Mucosa of descending colon (tissue), 3 donors: ENCODE measurements around the gene CASTOR2. TPM values are rescaled to one million over a fixed set of nuclear protein-coding genes. Genes with fewer than 3 reads are reported as not detected.
"Not testable (repeated sequence)": the region's sequence is repeated elsewhere in the genome, so short reads cannot be mapped to it uniquely, and the experiment has no call there.

Experiments
- ATAC-seq: fragments of 200-7000 bp; cut with Tn5 transposase; one replicate; pipeline ENCODE4 v1.9.1; 2020; ENCODE audit warnings: mild to moderate bottlenecking, moderate library complexity
- DNase-seq, 3 donors: peaks; one replicate each; pipeline ENCODE4 v3.0.0-alpha.2; 2020
- H3K36me3 ChIP-seq: fragments of 200-600 bp; one replicate; pipeline ENCODE4 v1.8.0; 2021; ENCODE audit warnings: low read depth, mild to moderate bottlenecking
- H3K4me1 ChIP-seq: fragments of 200-600 bp; one replicate; pipeline ENCODE4 v1.8.0; 2021; ENCODE audit warnings: low read depth, mild to moderate bottlenecking
- H3K4me3 ChIP-seq: fragments of 200-600 bp; one replicate; pipeline ENCODE4 v1.8.0; 2021; ENCODE audit warnings: mild to moderate bottlenecking
- H3K9me3 ChIP-seq: fragments of 200-600 bp; one replicate; pipeline ENCODE4 v1.8.0; 2021; ENCODE audit warnings: mild to moderate bottlenecking
- CTCF ChIP-seq: fragments of 200-600 bp; IDR thresholded peaks from one replicate; pipeline ENCODE4 v1.8.0; 2022; ENCODE audit warnings: antibody characterized with exemption, mild to moderate bottlenecking
- intact Hi-C, 2 donors: fragments of 100-400 bp; cut with DNase I in 1 of 2; cut with micrococcal nuclease in 1 of 2; formaldehyde crosslinking; loops; one replicate each; pipeline versions ENCODE4 v1.11.0 to v1.11.1; 2022; cut with DNase I, micrococcal nuclease
- total RNA-seq, 3 donors: library from RNA; stranded (reverse); fragmentation: NEBNext Ultra II Directional in 2 of 3; extraction: Animal tissue kit (Norgen Biotek cat#: 25700) in 2 of 3; gene quantifications; one replicate each; pipeline versions ENCODE4 v1.2.1 to v1.2.4, GENCODE V29; 2021 to 2023
- donor health status: DM: no; HTN: no; CAD: no; lungs with moderate emphysema.
- donor health status: DM: no; HTN: no; CAD: no.
- donor health status: DM: no; HTN: yes; CAD: no.

CASTOR2 gene
- total RNA-seq, 3 donors from 2014 or later: 3.6 to 17.8 (median 7.6) TPM

- H3K36me3 ChIP-seq, intact Hi-C loops, H3K4me3 ChIP-seq, H3K9me3 ChIP-seq, H3K4me1 ChIP-seq, DNase-seq: not testable (repeated sequence)
- peak; percentile 21 for ATAC-seq
These were observed 2.4 kb downstream of the CASTOR2 start for GRCh38 chr7:74966909-74967308.

- H3K4me3 ChIP-seq, H3K36me3 ChIP-seq, ATAC-seq, H3K4me1 ChIP-seq, DNase-seq, H3K9me3 ChIP-seq, intact Hi-C loops: not testable (repeated sequence)
These were observed 6.9 kb downstream of the CASTOR2 start for GRCh38 chr7:74971431-74971830.

- DNase-seq, intact Hi-C loops, ATAC-seq, H3K4me3 ChIP-seq, H3K4me1 ChIP-seq, H3K36me3 ChIP-seq, H3K9me3 ChIP-seq: not testable (repeated sequence)
These were observed 7.9 kb downstream of the CASTOR2 start for GRCh38 chr7:74972377-74972776.

GRCh38 chr7:74975959-74976358, 11.5 kb downstream of the CASTOR2 start:
- H3K36me3 ChIP-seq, DNase-seq, H3K9me3 ChIP-seq, H3K4me1 ChIP-seq, H3K4me3 ChIP-seq, intact Hi-C loops: not testable (repeated sequence)
- ATAC-seq: peak; percentile 87

- DNase-seq, H3K9me3 ChIP-seq, ATAC-seq, H3K36me3 ChIP-seq, H3K4me3 ChIP-seq, intact Hi-C loops, H3K4me1 ChIP-seq: not testable (repeated sequence)
These were observed 13.0 kb downstream of the CASTOR2 start for GRCh38 chr7:74977523-74977922.

- H3K4me1 ChIP-seq, H3K4me3 ChIP-seq, intact Hi-C loops, H3K9me3 ChIP-seq, ATAC-seq, H3K36me3 ChIP-seq, DNase-seq: not testable (repeated sequence)
These were observed 23.9 kb downstream of the CASTOR2 start for GRCh38 chr7:74988436-74988835.

GRCh38 chr7:74993121-74993520, 28.6 kb downstream of the CASTOR2 start:
- Histone ChIP-seq H3K9me3 (no peaks in the 10 kb centered on the region), H3K4me1 (no peaks in the 10 kb centered on the region), H3K4me3 (no peak overlapping the region), H3K36me3 (no peaks in the 10 kb centered on the region)
- no peak for TF ChIP-seq CTCF
- intact Hi-C loops: no loop called here
- ATAC-seq (no peak), DNase-seq (no peak)

GRCh38 chr7:74994869-74995543, 30.5 kb downstream of the CASTOR2 start:
- H3K4me3 ChIP-seq, H3K36me3 ChIP-seq, H3K4me1 ChIP-seq, ATAC-seq, DNase-seq, intact Hi-C loops, H3K9me3 ChIP-seq: not testable (repeated sequence)

GRCh38 chr7:74996361-74996760, 31.9 kb downstream of the CASTOR2 start:
- H3K4me1 ChIP-seq, H3K36me3 ChIP-seq, H3K4me3 ChIP-seq, ATAC-seq, intact Hi-C loops, H3K9me3 ChIP-seq, DNase-seq: not testable (repeated sequence)

GRCh38 chr7:74997811-74998210, 33.3 kb downstream of the CASTOR2 start:
- H3K36me3 ChIP-seq, H3K4me3 ChIP-seq, intact Hi-C loops, H3K4me1 ChIP-seq, H3K9me3 ChIP-seq, ATAC-seq, DNase-seq: not testable (repeated sequence)

- ATAC-seq, intact Hi-C loops, H3K36me3 ChIP-seq: not testable (repeated sequence)
These were observed 36.9 kb downstream of the CASTOR2 start for GRCh38 chr7:75001356-75001755.

More at GRCh38 chr7:75001356-75001755, 36.9 kb downstream of the CASTOR2 start:
- not testable (repeated sequence) for H3K4me3 ChIP-seq, DNase-seq, H3K4me1 ChIP-seq, H3K9me3 ChIP-seq
